HepG2 (cell line): ENCODE data around the gene TNFRSF18. TPM values are rescaled to one million over a fixed set of nuclear protein-coding genes. Genes with fewer than 3 reads are reported as not detected.

Source experiments
- ATAC-seq: fragments of 200-7000 bp; cut with Tn5 transposase; 3 replicates; pipeline ENCODE4 v1.9.1; 2020; ENCODE audit warnings: mild to moderate bottlenecking, moderate library complexity
- BruUV-seq: library from RNA; stranded (reverse); fragments of 400-500 nt; replicated peaks from 2 replicates; lab custom pipeline; 2021; lab: Mats Ljungman, UMichigan
- CTCF ChIA-PET: fragments of 300-600 bp; formaldehyde crosslinking; extraction: SDS; loops from one replicate; lab custom pipeline; 2021; ENCODE audit warnings: low total read pairs, inconsistent platforms, low intra/inter-chr PET ratio; lab: Yijun Ruan, JAX
- POLR2A ChIA-PET: fragments of 350-600 bp; sonication (Branson Sonifier 250); formaldehyde crosslinking; loops from one replicate; lab custom pipeline; 2020; ENCODE audit warnings: antibody characterized with exemption, inconsistent platforms; lab: Yijun Ruan, JAX
- DNase-seq: peaks from one replicate; pipeline ENCODE4 v3.0.0-alpha.2; 2015; ENCODE audit warnings: low spot score
- FAIRE-seq: peaks from 3 replicates; lab custom pipeline; 2011; peaks lifted over from hg19 to GRCh38; lab: Jason Lieb, UNC
- H2AFZ ChIP-seq: one replicate; pipeline ENCODE4 v1.6.1; 2011; ENCODE audit warnings: low read length, inconsistent platforms
- H3K27ac ChIP-seq: fragments of 300-600 bp; 3 replicates; pipeline ENCODE4 v1.8.0; 2011; ENCODE audit warnings: mixed run types, mild to moderate bottlenecking, mixed read lengths, low read length, inconsistent platforms; ENCODE audit not compliant: insufficient read depth; ENCODE audit errors: extremely low read length
- H3K27me3 ChIP-seq, 2 experiments: fragments of 200-600 bp in 1 of 2; 2 replicates in 1 of 2; 3 replicates in 1 of 2; pipeline versions ENCODE4 v1.6.0 to v1.8.0; 2011; ENCODE audit warnings: low read length in 2 of 2, mild to moderate bottlenecking in 2 of 2, moderate library complexity in 2 of 2, inconsistent platforms in 1 of 2; ENCODE audit not compliant: insufficient read depth in 2 of 2, control insufficient read depth in 1 of 2
- H3K36me3 ChIP-seq, 2 experiments: fragments of 200-600 bp in 1 of 2; replicated peaks in 1 of 2; 2 replicates in 1 of 2; 3 replicates in 1 of 2; pipeline versions ENCODE4 v1.5.1 to v1.8.0; 2011; ENCODE audit warnings: low read length in 2 of 2, inconsistent platforms in 1 of 2; ENCODE audit not compliant: insufficient read depth in 2 of 2, control insufficient read depth in 1 of 2
- H3K4me1 ChIP-seq: 2 replicates; pipeline ENCODE4 v1.5.1; 2012; ENCODE audit warnings: low read length, inconsistent platforms; ENCODE audit not compliant: insufficient read depth
- H3K4me2 ChIP-seq: 2 replicates; pipeline ENCODE4 v1.6.0; 2011; ENCODE audit warnings: low read depth, low read length, inconsistent platforms
- H3K4me3 ChIP-seq, 3 experiments: fragments of 200-600 bp in 1 of 3; sonication (generic), shearing (Covaris generic) in 1 of 3; replicated peaks in 1 of 3; 2 replicates each; pipeline ENCODE4 v1.5.1; 2011 to 2016; ENCODE audit warnings: low read length in 3 of 3, inconsistent platforms in 2 of 3, low read depth in 2 of 3, mild to moderate bottlenecking in 2 of 3, control low read depth in 1 of 3, mixed read lengths in 1 of 3; ENCODE audit not compliant: insufficient read depth in 1 of 3
- H3K79me2 ChIP-seq: one replicate; pipeline ENCODE4 v1.6.1; 2011; ENCODE audit warnings: low read length, inconsistent platforms; ENCODE audit not compliant: insufficient read depth
- H3K9ac ChIP-seq: 2 replicates; pipeline ENCODE4 v1.6.0; 2011; ENCODE audit warnings: mild to moderate bottlenecking, low read depth, low read length, inconsistent platforms; ENCODE audit not compliant: insufficient read depth
- H3K9me3 ChIP-seq: 2 replicates; pipeline ENCODE4 v1.5.1; 2012; ENCODE audit warnings: mild to moderate bottlenecking, low read length
- H4K20me1 ChIP-seq: 2 replicates; pipeline ENCODE4 v1.6.0; 2011; ENCODE audit warnings: inconsistent platforms, mild to moderate bottlenecking, low read length, moderate library complexity; ENCODE audit not compliant: insufficient read depth
- NKX3-1 ChIP-seq: sonication (generic); formaldehyde crosslinking; IDR thresholded peaks from 2 replicates; pipeline ENCODE4 v1.5.0; 2020; ENCODE audit warnings: missing genetic modification reagents
- POGZ ChIP-seq: sonication (generic); formaldehyde crosslinking; IDR thresholded peaks from 2 replicates; pipeline ENCODE4 v1.4.0; 2020; ENCODE audit warnings: mild to moderate bottlenecking, missing genetic modification reagents
- ZFP62 ChIP-seq: sonication (generic); formaldehyde crosslinking; IDR thresholded peaks from 2 replicates; pipeline ENCODE4 v1.4.0; 2020; ENCODE audit warnings: missing genetic modification reagents
- ZHX1 ChIP-seq: sonication (generic); formaldehyde crosslinking; IDR thresholded peaks from 2 replicates; pipeline ENCODE4 v1.8.1; 2022; ENCODE audit warnings: low read depth, mild to moderate bottlenecking, missing genetic modification reagents
- ZIK1 ChIP-seq: sonication (generic); formaldehyde crosslinking; IDR thresholded peaks from 2 replicates; pipeline ENCODE4 v1.5.0; 2020; ENCODE audit warnings: mild to moderate bottlenecking, low read depth, missing genetic modification reagents, borderline replicate concordance
- ZNF605 ChIP-seq: sonication (generic); formaldehyde crosslinking; IDR thresholded peaks from 2 replicates; pipeline ENCODE4 v1.8.0; 2022; ENCODE audit warnings: mild to moderate bottlenecking, missing genetic modification reagents
- ZNF777 ChIP-seq: sonication (generic); formaldehyde crosslinking; IDR thresholded peaks from 2 replicates; pipeline ENCODE4 v1.4.0; 2020; ENCODE audit warnings: missing genetic modification reagents
- WGBS: methylation state at CpG from one replicate; pipeline ENCODE4 v1.1.6; 2017; ENCODE audit warnings: low lambda C conversion rate; 5-methylcytosine and 5-hydroxymethylcytosine counted together
- in situ Hi-C: cut with HindIII; loops from 2 replicates; pipeline ENCODE4 v1.10.0; 2017; ENCODE audit warnings: low pct_unique_long_range_greater_than_20kb; ENCODE audit not compliant: extremely low pct_ligation_motif_present
- intact Hi-C: fragments of 100-400 bp; cut with micrococcal nuclease; formaldehyde crosslinking; loops from one replicate; pipeline ENCODE4 v1.10.0; 2022; ENCODE audit not compliant: unreplicated experiment
- polyA plus RNA-seq, 8 experiments: library from polyadenylated mRNA; depleted of rRNA in 3 of 8; stranded (reverse) in 7 of 8; unstranded in 1 of 8; fragments of >200 nt; fragmentation: Illumina TruSeq in 4 of 8; extraction: Trizol in 4 of 8; gene quantifications; 2 replicates each; pipeline versions ENCODE4 v1.2.1 to v1.2.3, GENCODE V29; 2011 to 2016; ENCODE audit warnings: low read depth in 4 of 8, missing spikeins in 1 of 8, mixed read lengths in 1 of 8; ENCODE audit not compliant: insufficient read depth in 1 of 8
- total RNA-seq, 5 experiments: library from RNA; depleted of rRNA; stranded (reverse); fragments of >200 nt; fragmentation: Illumina TruSeq; extraction: Trizol; gene quantifications; 2 replicates each; pipeline ENCODE4 v1.2.3, GENCODE V29; 2016; ENCODE audit warnings: low read depth in 1 of 5

The TNFRSF18 gene
- total and polyA plus RNA-seq, 2 of the 13 experiments (the other 11 are each of a cell fraction or from before 2014, with no cell fraction given) = not detected

GRCh38 chr1:1183833-1184775 lies 22.3 kb downstream of the TNFRSF18 start:
- ATAC-seq (no peak), DNase-seq (no peak), FAIRE-seq (no peak)
- BruUV-seq = no TSS peak
- H3K36me3 ChIP-seq = no peaks in the 10 kb centered on the region
- ChIA-PET POLR2A (no interaction called here), CTCF (no interaction called here)
- no peak overlapping the region for H3K27ac ChIP-seq
- H2AFZ ChIP-seq = no peak overlapping the region
- H3K4me3 ChIP-seq = no peak overlapping the region
- intact Hi-C loops (no loop called here), in situ Hi-C loops (no loop called here)
- WGBS = 42% methylated on average over 21 of the region's 33 CpGs
- no peak overlapping the region for H3K4me2 ChIP-seq
- no peak for TF ChIP-seq NKX3-1 (CRISPR knock-in tag)
- no peak for TF ChIP-seq POGZ (CRISPR knock-in tag)
- no peak for TF ChIP-seq ZIK1 (CRISPR knock-in tag)
- TF ChIP-seq ZNF605 (CRISPR knock-in tag) = no peak
- no peak for TF ChIP-seq ZNF777 (CRISPR knock-in tag)
- TF ChIP-seq ZFP62 (CRISPR knock-in tag) = no peak
- TF ChIP-seq ZHX1 (CRISPR knock-in tag) = no peak
- no peaks in the 10 kb centered on the region for H3K79me2 ChIP-seq
- H3K9me3 ChIP-seq = no peaks in the 10 kb centered on the region
- H3K27me3 ChIP-seq = peaks cover 4 to 66% of the 10 kb centered on the region in 2 experiments; a peak in 4 of 5 replicates
- H3K9ac ChIP-seq = no peak overlapping the region
- no peaks in the 10 kb centered on the region for H4K20me1 ChIP-seq
- H3K4me1 ChIP-seq = peaks cover 22% of the 10 kb centered on the region
